HG03039 (cell line): Measurements from ENCODE around the gene GPC3.
A peak's percentile ranks its signal among the peaks of the same experiment; 100 is the strongest.

Experiments used
- ATAC-seq: cut with Tn5 transposase; IDR thresholded peaks from one replicate; pipeline ENCODE4 v1.9.1; 2021; ENCODE audit warnings: mild to moderate bottlenecking, moderate library complexity; ENCODE audit not compliant: unreplicated experiment

Gene GPC3

DNA sequence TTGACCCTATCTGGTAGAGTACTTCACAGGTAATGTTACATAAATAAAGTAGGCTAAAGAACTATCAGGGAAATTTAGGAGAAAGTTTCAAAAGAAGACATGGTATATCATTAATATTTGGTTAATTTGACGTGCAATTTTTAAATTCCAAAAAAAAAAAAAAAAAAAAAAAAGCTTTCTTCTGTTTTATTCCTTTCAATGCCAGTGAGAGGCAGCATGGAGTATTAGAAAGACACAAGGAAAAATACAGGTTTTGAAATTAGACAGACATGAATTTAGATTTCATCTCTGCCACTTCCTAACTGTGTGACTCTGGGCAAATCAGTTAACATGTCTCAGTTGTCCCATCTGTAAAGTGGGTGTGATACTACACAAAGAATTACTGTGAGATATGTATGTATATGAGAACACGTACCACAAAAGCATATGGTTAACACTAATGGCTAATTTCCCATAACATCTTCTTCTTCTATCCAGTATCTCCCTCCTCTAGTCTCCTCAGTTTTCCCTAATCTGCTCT, 132.5 kb downstream of the GPC3 start:
- no peak for ATAC-seq

DNA sequence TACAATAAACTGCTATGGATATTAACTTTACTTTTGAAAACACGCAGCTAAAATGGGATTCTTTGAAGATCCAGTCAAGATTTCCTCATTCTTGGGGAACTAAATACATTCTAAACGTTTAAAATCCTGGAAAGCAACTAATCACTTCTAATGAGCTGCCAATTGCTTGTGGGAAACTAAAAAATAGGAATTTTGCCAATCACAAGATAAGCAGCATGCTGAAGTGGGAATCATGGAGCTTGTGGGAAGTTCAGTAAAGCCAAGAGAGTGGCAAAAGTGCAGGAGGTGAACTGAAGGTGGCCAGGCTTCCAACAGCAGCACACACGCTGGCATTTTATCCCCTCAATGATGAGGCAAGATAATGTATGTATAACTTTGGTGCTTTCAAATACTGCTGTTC, 133.0 kb downstream of the GPC3 start:
- ATAC-seq: no peak

DNA sequence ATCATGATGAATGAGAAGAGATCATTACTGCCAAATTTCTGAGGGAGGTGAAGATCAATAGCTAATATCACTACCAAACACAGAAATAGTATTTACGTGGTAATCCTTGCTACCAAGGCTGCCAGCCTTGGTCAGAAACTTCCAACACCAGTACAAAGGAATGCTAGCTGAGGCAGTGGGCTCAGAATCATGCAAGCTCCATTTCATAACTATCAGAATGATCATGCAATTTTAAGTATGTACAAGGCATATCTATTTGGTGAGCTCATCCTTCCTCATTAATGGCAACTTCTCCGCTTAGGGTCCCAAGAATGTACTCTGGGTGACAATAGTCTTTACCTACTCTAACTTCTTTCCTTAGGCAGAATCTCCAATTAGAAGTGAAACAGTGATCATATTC, 135.0 kb downstream of the GPC3 start:
- ATAC-seq: no peak

DNA sequence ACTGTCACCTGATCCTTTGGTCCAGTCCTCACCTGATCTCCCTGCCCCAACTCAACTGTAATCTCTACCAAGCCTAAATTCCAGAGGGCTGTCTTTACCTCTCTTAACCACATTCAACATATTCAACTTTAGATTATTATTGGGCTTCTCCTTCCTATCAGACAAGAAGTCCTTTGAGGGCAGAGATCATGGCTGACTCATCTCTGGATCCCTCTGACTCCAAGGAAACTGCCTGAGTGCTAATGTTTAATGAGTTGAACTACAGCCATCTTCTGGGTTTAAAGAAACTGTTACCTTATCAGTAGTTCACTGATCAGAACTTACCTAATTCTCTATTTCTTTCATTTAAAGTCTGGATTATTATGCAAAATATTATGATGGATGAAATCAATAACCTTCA, 135.7 kb downstream of the GPC3 start:
- no peak for ATAC-seq

DNA sequence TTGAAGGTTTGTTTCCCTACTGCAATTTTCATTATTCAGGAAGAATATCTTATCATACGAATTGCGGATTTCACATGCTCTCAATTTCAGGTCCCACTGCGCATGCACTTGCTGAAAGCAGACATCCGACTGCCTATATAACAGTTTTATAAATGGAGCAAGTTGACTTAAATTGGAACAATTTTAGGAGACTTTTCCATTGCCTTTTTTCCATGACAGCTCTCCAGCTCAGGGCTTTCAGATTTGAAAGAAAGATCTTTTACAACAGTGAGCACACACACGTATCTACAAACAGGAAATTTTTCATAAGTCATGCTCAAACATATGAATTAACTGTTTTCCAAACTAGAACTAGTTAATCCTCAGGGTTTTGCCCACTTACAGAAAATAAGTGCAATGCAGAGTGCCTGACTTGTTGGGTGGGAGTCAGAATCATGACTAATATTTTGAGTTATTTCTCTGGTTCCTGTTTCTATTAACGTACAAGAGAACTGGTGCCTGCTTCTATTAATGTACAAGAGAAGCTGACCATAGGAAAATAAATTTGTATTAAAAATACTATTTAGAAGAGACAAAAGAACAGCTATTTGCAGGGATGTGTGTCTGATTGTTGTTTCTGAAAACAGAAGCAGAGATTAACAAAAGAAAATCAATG, 137.9 kb downstream of the GPC3 start:
- ATAC-seq: no peak

DNA sequence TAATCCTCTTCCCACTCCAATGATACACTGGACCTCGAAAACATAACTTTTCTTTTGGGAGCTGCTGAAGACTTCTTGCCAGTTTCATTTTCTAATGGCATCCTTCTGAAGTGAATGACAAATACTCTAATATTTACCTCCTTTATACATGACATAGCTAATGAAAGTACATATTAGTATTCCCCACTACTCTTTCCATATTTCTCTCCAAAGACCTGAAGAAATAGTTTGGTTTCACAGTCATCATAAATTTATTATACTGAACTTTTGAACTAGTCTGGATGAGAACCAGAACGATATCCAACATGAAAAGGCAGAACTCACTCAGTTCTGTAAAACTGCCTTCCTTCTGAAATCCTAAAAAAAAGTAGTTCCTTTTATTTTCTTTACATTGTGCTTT, 139.1 kb downstream of the GPC3 start:
- no peak for ATAC-seq

DNA sequence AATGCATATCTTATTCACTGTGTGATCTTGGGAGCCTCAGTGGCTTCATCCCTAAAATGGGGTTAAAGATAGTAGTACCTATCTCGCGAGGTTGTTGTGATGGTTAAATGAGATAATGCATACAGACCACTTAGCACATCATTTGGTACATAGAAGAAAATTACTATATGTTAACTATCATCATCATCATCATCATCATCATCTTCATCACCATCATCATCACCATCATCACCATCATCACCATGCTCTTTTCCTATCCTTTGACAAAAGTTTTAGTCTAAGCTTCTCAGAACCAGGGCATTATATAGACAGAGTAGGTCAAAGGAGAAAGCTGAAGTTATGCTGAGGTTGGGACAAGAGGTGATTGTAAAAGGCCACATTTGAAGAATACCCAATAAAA, 145.0 kb downstream of the GPC3 start:
- ATAC-seq: no peak

DNA sequence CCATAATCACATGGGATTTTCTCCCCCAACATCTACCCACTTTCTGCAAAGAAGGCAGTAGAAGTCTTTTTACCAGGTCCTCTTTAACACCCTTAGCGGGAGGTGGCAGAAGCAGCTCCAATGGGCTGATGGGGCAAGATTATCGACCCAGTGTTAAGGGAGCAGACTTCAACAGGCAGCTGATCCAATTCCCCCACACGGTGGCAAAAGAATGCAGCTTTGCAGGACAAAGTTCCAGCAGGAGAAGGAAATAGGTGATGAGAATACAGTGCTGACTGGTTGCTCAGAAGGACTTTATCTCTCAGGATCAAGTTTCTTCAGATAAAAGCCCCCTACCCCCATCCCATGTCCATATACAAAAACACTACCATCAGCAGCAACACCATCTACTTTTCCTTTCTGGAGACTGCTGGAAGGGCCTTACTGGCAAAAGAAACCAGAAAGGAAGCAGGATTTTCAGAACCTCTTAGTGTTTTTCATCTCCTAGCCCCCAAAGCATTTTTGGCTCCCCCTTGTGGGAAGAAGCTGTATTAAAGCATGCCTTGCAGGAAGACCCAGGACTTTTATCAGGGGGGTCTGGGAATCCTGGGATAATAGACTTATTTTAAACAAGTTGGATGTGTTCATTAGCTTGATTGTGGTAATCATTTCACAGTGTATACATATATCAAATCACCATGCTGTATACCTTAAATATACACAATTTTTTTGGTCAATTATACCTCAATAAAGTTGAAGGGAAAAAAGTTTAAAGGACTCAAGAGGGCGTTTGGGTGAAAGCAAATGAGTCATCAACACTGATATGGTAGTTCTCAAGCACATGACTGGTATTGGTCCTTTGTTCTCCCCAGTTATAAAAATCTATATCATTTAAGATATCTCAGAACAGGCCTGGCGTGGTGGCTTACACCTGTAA, 146.4 kb downstream of the GPC3 start:
- ATAC-seq: no peak

DNA sequence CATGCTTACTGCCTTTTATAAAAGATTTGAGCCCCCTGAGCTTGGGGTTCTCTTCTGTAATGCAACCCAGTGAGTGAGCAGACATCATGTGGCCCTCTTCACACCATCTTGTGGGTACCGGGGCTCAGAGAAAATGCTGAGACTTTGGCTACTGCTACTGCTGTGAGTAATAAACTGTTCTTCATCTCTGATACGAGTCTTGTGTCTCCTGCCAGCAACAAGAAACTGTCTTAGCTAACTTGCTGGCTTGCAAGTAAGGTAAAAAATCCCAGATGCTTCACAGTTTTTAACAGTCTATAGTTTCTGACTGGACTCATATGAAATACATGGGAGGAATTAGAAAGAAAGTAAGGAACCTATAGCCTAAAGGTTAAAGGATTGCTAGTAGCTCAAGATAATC, 148.3 kb downstream of the GPC3 start:
- ATAC-seq: no peak

DNA sequence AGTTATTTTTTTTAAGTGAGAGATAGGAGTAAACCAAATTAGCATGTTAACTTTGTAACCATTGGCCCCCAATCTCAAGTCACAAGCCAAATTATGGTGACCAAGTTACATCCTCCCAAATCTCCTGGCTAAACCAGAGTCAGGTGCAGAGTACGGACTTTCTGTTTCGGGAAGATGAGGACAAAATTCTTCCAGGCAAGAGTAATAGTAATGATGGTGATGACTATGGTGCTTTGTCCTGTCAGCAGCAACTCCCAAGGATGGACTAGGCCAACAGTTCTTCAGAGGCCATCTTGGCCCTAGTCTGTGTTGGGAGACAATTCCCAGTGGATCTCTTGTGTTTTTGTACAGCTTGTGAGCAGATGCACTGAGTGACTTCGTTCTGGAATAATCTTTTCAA, 148.8 kb downstream of the GPC3 start:
- no peak for ATAC-seq

DNA sequence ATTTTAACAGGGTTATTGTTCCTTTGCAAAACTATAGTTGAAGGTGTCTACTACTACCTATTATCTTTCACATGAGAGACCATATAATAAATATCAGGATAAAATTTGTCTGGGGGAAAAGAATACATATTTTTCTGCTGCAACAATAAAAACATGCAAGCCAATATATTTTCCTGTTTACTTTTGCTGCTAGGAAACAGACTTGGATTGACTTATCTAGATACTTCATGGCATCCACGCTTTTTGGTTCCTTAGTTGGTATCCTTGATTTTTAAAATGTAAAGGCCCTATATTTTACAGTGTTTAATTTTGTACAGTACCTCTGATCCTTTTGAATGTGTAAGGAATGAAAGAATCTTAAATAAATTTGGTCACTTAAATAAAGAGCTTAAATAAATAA, 150.6 kb downstream of the GPC3 start:
- no peak for ATAC-seq

DNA sequence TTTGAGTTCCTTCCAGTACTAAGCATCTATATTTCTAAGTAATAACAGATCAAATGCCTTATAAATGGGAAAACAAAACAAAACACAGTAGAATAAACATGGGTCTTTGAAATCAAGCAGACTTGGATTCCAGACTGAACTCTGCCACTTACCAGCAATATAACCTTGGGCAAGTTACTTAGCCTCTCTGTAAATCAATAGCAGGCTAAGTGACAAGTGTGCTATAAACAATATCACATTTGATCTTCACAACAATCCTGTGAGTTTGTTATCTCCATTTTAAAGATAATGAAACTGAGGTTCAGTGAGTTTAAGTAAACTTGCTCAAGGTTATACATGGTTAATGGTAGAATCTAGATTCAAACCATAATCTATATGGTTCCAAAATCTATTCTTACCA, 165.8 kb downstream of the GPC3 start:
- ATAC-seq: no peak

DNA sequence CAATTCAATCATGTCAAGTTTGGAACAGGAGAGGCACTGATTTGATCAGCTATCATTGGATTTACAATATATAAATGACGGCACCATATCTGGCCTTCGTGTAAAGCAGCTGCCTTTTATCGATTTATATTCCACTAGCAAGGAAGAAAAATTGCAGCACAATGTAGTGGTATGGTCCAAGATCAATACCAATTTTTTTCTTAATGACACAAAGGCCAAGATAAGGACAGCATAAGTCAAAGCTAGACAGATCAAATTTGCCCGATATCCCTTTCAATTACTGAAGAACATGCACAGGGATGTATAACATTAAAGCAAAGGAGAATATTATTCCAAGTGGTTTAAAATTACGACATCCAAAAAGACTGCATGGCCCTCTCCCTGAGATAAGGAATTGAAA, 167.4 kb downstream of the GPC3 start:
- ATAC-seq: no peak

DNA sequence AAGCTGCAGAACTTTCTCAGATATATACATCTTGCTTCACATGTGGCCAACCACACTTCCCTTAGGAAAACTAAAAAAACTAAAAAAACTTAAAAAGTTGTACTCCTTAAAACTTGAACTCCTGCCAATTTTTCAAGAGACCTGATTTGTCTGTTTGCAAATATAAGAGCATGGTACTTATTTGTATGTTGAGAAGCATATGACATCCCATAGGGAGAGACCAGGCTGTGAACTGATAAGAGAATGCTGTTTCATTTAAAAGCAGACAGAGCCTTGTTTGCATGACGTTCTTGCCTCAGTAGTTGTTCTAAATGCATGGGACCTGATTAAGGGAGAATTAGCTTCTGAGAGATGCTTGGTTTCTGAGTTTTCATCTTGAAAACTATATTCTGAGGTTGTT, 169.9 kb downstream of the GPC3 start:
- ATAC-seq: no peak

DNA sequence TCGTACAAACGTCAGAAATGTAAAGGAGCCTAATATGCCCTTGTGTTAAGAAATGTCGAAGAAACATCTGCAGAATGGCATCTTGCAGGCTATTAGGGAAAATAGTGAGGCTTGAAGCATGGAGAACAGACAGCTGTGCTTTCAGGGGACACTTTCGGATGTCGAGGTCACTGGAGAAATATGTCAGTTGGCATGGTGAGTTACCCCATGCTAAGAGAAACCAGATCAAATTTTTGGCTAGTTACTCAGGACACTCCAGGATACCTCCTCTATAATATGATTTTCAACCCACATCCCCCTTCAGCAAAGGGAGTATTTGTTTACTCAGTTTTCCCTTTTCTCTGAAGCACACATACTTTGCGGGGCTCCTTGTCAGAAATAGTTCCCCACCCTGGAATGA, 171.4 kb downstream of the GPC3 start:
- ATAC-seq: no peak

DNA sequence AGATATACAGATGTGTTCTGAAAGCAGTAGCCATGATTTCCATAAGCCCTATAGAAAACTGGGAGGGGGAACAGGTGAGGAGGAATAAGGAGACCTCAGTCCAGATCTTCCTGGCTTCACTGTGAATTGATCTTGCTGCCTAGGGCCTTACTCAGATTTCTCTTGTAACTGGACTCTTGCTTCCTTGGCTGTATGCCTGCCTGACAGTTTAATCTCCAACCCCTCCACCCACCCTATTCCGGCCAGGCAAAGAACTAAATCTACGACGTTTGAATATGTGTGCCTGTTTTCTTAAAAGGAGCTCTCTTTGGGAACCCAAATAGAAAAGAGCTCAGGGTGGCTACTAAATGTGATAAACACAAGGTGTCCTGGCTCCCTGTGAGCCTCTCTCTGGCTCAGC, 173.0 kb downstream of the GPC3 start:
- ATAC-seq: no peak

DNA sequence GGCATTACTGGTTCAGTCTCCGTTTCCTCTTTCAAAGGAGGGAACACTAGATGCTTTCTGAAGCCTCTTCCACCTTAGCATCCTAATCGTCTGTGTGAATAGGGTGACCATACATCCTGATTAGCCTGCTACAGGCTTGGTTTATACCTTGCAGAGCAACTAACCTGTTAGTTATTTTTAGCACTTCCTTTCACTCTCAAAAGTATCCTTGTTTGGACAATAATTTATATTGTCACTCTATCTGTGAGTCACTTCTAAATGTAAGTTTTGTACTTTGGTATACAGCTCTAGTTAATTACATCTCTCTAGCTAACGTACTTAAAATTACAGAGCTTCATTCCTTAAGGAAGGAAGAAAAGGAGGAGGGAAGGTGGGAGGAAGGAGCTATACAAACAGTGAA, 174.5 kb downstream of the GPC3 start:
- ATAC-seq: no peak

DNA sequence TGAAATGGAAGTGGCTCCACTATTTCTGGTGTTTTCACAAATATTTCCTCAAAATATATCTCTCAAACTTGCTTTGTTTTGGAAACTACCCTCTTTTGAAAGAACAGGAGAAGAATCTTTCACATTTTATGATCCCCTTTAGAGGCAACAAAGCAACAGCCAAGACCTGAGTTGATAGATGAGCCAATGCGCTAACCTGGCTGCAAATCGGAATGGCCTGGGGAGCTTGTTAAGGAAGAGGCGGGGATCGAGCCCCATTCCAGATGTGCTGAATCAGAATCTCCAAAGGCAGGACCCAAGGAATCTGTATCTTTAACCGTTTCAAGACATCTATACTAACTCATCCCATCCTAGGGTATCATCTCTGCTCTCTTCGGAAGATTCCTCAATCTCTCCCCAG, 181.3 kb downstream of the GPC3 start:
- ATAC-seq: no peak

DNA sequence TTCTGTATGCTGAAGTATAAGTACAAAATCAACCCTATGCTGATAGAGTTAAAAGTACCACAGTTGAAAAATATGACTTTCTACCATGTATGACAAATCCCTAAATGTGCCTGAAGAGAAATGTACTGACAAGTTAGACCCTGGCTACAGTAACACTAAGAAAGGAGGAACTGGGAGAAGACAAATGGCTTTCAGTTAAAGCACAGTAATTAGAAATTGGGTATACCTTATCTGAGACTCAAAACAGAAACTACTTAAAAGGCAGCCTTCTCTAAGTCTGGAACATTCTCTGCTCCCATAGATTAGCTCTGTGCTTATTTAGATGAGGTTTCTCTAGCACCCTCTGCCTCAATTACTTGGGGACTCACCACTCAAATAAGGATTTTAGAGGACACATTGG, 189.1 kb downstream of the GPC3 start:
- no peak for ATAC-seq

DNA sequence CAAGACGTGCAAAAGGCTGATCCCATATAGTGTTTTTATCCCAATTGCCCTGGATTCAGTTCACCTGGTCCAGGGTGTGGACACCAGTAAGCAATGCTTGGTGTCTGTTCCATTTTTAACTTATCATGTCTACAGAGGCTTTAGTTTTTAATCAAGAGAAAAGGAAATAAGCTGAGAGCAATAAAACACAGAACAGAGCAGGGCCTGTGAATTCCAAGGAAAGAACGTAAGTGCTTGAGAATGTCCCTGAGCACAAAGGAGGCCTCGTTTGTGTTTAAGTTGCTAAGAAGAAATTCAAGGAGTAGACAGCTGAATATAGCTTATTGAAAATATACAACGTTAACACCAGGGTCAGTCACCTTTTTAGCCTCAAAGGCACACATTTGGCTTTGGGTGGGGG, 191.3 kb downstream of the GPC3 start:
- ATAC-seq: no peak

DNA sequence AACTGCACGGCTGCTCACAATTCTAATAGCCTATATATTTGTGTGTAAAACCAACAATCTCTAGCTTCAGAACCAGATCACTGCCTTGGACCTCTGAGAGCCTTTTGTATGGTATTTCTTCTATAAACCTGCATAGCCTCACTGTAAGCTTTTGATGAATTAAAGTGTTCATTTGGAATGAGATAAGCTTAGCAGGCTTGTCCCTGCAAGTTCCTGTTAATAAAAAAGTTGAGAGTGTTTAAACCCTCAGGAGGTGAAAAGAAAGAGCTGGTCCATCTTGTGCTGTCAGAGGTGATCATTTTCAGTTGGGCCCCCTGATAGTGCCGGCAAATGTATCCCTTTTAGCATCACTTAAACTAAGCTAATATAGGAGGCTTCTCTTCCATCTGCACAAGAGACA, 191.8 kb downstream of the GPC3 start:
- no peak for ATAC-seq

DNA sequence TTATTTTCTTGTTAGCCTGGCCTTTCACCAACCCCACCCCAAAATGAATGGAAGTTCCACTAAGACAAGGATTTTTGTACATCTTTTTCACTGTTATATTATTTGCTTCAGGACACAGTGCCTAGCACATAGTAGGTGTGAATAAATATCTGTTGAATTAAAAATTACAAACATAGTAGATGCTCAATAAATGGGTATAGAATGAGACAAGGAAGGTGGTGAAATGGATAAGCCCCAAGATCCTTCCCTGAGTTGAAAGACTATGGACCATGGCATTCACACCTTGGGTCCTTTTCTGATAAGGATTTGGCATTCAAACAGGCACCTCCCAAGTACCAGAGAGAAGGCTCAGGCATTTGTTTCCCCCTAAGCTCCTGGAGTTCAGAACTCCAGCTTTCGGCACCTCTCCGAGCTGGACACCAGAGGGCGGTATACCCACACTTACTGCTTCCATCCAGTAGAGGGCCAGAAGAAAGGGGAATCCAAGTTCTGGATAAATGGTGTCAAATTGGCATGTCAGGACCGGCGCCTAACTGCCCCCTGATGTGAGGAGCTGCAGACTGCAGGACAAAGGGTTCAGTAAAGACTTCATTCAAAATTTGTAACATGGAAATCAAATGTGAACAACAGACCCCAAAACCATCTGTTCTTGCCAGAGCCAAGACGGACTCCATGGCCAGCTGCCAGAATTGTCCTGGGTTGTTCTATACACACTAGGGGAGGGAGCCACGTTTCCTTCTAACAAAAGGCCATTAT, 193.0 kb downstream of the GPC3 start:
- peak; percentile 65 for ATAC-seq
